HG03565 (cell line): Measurements from ENCODE around the gene SH3BP1.

ENCODE experiments used
- ATAC-seq: cut with Tn5 transposase; IDR thresholded peaks from one replicate; pipeline ENCODE4 v1.9.1; 2021; ENCODE audit warnings: mild to moderate bottlenecking, moderate library complexity; ENCODE audit not compliant: unreplicated experiment

Gene SH3BP1

GRCh38 chr22:37616201-37617083 lies 23.0 kb upstream of the SH3BP1 start:
- ATAC-seq: no peak

GRCh38 chr22:37617431-37617830 lies 22.0 kb upstream of the SH3BP1 start:
- ATAC-seq: no peak

- no peak for ATAC-seq
These were observed 21.3 kb upstream of the SH3BP1 start for GRCh38 chr22:37618072-37618656.

GRCh38 chr22:37618674-37619073 lies 20.8 kb upstream of the SH3BP1 start:
- ATAC-seq: no peak

GRCh38 chr22:37619991-37620390 lies 19.5 kb upstream of the SH3BP1 start:
- no peak for ATAC-seq

- no peak for ATAC-seq
These were observed 18.1 kb upstream of the SH3BP1 start for GRCh38 chr22:37621352-37621860.

GRCh38 chr22:37623075-37624016 lies 16.1 kb upstream of the SH3BP1 start:
- no peak for ATAC-seq

- ATAC-seq: no peak
These were observed 15.5 kb upstream of the SH3BP1 start for GRCh38 chr22:37624017-37624365.

GRCh38 chr22:37624876-37625275 lies 14.6 kb upstream of the SH3BP1 start:
- ATAC-seq: no peak

- ATAC-seq: no peak
These were observed 13.7 kb upstream of the SH3BP1 start for GRCh38 chr22:37625737-37626136.

- no peak for ATAC-seq
These were observed 13.3 kb upstream of the SH3BP1 start for GRCh38 chr22:37626144-37626543.

- ATAC-seq: no peak
These were observed 12.9 kb upstream of the SH3BP1 start for GRCh38 chr22:37626556-37627075.

- ATAC-seq: no peak
These were observed 12.3 kb upstream of the SH3BP1 start for GRCh38 chr22:37627121-37627520.

GRCh38 chr22:37627545-37627944 lies 11.9 kb upstream of the SH3BP1 start:
- ATAC-seq: no peak

- no peak for ATAC-seq
These were observed 10.6 kb upstream of the SH3BP1 start for GRCh38 chr22:37628830-37629229.

- ATAC-seq: no peak
These were observed 9.5 kb upstream of the SH3BP1 start for GRCh38 chr22:37629928-37630327.

GRCh38 chr22:37630839-37631435 lies 8.5 kb upstream of the SH3BP1 start:
- no peak for ATAC-seq

- no peak for ATAC-seq
These were observed 7.9 kb upstream of the SH3BP1 start for GRCh38 chr22:37631448-37632173.

GRCh38 chr22:37632174-37633088 lies 7.0 kb upstream of the SH3BP1 start:
- ATAC-seq: peak; percentile 7
